ENCODE measurements around the gene IFNL4.

DNA sequence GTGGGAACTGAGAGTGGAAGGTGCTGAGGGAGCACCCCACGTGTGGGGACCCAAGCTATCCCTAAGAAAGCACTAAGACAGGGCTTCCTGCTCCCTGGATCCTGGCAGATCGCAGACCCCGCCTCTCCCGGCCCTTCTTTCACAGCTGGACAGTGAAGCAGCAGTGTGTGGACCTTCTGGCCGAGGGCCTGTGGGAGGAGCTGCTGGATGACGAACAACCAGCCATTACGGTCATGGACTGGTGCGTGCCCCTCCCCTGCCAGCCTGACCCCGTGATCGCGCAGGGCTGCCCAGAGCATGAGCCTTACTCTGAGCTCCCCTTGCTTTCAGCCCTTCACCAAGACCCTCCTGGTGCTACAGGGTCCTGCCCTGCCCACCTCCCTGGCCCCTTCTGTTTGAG, 49.6 kb downstream of the IFNL4 start:
- TF ChIP-seq, protein P1, sequence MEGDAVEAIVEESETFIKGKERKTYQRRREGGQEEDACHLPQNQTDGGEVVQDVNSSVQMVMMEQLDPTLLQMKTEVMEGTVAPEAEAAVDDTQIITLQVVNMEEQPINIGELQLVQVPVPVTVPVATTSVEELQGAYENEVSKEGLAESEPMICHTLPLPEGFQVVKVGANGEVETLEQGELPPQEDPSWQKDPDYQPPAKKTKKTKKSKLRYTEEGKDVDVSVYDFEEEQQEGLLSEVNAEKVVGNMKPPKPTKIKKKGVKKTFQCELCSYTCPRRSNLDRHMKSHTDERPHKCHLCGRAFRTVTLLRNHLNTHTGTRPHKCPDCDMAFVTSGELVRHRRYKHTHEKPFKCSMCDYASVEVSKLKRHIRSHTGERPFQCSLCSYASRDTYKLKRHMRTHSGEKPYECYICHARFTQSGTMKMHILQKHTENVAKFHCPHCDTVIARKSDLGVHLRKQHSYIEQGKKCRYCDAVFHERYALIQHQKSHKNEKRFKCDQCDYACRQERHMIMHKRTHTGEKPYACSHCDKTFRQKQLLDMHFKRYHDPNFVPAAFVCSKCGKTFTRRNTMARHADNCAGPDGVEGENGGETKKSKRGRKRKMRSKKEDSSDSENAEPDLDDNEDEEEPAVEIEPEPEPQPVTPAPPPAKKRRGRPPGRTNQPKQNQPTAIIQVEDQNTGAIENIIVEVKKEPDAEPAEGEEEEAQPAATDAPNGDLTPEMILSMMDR (IDR thresholded peaks at IDR 0.05) = no peak
- no peak for TF ChIP-seq EZH2phosphoT487 (IDR thresholded peaks at IDR 0.05)

Measured in neural progenitor cell (in vitro differentiated cells).